ENCODE data around the gene RNPEPL1.
"Not testable (repeated sequence)": the region's sequence is repeated elsewhere in the genome, so short reads cannot be mapped to it uniquely, and the experiment has no call there.

Gene RNPEPL1

DNA sequence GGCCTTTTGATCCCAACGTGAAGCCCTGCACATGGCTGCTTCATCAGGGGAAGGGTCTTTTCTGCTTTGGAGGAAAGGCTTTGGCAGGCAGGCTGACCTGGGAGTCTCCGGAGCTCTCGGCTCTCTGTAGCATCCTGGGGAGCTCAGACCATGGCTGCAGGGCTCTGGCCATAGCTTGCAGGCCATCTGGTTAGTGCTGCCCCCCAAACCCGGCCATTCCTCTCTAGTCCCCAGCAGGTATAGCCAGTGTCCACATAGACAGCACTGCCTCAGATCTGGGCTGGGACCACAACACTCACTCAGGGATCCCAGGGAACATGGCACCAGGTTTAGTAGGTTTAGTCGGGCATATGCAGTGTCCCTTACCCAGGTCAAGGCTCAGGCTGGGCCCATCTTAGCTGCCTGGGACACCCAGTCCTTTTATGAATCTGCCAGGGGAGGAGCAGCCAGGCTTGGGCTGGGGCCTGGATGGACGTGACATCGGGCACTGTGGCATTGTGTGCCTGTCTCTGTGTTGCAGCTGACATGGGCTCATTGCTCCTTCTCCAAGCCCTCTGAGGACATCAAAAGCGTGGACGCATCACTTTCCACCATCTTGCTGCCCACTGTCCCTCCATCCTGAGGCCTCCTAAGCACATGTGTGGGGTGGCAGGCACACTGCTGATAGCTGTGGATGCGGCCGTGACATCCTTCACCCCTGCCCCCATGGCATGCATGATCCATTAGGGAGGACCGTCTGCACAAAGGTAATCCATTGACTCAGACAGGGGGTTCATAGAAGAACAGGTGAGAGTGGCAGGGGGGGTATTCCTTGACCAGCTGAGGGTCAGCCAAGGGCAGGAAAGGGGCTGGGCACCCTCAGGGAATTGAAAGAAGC, 37.8 kb downstream of the RNPEPL1 start:
- DNase-seq: no peak

DNA sequence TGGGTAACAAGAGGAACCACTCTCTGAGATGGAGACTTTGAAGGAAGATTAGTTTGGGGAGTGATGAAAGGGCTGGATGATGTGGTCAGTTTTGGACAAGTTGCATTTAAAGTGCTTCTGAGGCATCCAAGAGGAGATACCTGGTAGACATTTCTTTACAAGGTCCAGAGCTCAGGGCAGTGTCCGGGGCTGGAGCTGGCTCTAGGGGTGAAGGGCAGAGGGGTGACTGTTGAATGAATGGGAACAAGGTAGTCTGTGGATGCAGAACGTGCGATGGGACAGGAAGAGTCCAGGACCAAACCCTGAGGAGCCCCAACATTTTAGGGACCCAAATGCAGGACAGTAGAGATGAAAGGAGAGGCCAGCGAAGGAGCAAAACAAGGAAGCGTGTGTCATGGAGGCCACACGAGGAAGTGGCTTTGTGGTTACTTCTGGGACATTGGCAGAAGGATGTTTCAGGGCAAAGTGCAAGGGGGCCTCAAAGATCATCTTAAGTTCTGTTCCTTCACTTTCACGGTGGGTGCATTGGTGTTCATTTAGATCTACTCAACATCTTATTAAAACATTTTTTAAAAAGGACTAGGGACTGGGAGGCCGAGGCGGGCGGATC, 43.4 kb downstream of the RNPEPL1 start:
- no peak for DNase-seq

DNA sequence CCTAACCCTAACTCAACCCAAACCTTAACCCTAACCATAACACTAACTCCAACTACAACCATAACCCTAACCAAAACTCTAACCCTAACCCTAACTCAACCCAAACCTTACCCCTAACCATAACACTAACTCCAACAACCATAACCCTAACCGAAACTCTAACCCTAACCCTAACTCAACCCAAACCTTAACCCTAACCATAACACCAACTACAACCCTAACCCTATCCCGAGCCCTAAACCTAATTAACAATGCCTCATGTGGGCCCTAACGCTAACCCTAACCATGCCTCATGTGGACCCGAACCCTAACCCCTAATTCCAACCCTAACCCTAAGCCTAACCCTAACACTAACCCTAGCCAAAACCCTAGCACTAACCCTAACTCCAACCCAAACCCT, 45.5 kb downstream of the RNPEPL1 start:
- DNase-seq: no peak

DNA sequence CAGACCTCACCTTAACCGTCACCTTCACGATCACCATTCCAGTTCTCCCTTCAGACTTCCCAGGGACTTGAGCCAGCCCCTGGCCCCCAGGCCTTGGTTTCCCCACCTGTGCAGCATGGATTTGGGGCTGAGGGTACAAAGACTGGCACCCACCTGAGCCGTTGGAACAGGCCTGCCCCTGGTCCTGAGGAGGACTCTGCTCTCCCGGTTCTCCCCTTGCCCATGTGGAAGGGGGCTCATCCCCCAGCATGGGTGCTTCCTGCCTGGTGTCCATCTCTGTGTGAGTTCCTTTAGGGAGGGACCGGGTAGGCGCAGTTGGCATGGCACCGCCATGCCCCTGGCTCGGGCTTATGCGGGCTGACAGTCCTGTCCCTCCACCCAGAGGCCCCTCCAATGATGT, 46.1 kb downstream of the RNPEPL1 start:
- no peak for DNase-seq

DNA sequence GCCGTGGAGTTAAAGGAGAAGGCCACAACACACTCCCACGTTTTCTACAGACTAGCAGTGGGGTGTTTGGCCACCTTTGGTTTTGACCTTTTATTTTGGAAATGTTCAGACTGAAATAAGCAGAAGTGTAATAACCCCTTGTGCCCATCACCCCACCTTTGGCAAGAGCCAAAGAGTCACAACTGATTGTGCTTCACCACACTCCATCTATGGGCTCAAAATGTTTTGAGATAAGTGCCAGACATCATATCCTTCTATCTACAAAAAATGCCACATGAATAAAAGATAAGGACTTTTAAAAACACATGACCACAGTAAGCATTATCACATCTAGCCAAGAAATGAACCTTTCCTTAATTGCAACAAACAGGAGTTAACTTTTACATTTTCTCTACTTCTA, 47.1 kb downstream of the RNPEPL1 start:
- DNase-seq: no peak

DNA sequence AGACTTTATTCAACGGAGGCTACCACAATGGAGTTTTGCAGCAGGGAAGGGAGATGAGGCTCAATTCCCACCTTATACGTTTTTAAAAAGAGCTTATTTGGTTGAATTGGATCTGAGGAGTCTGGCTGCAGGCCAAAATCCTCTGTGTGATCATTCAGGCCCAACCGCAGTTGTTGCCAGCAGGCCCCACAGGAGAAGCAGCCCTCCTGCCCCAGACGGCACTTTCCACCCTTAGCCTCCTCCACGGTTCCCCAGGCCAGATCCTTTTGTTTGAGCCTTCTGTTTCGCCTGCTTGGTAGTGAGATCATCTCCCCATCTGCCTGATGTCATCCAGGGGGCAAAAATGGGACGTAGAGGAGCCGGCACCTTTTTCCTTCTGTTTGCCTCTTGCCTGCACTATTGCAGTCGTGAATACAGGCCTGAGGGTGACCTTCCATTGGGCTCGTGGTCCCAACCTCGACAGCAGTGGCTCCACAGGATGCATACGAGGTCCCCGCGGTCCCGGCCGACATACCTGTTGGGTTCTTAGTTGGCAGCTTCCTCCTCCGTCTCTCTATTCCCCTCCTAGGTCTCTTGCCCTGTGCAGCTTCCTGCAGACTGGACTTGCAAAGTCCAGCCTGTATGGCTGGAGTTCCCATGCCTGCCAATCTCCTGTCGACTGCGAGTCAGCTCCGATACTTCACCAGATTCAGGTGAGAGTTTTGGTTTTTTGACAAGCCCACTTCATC, 47.7 kb downstream of the RNPEPL1 start:
- no peak for DNase-seq

DNA sequence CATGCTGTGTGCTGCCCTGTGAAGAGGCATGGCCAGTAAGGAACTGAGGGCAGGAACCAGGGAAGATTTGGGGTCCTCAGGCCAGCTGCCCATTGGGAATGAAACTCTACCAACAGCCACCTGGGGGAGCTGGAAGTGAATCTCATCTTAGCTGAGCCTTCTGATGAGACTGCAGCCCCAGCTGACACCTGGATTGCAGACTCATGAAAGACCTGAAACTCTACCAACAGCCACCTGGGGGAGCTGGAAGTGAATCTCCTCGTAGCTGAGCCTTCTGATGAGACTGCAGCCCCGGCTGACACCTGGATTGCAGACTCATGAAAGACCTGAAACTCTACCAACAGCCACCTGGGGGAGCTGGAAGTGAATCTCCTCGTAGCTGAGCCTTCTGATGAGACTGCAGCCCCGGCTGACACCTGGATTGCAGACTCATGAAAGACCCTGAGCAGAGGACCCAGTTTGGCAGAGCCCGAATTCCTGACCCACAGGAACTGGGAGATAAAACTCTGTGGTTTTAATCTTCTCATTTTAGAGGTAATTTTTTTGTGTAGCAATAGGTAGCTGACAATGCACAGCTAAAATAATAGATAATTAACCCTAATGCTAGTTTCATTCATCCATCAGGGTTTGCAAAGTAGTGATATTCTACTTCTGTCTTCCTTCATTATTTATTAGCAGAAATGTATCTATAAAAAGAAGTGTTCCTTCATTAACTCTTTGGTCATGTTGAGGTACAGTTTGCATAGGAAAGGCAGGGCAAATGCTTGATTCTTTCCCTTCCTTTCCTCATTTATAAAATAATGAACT, 48.8 kb downstream of the RNPEPL1 start:
- not testable (repeated sequence) for DNase-seq

DNA sequence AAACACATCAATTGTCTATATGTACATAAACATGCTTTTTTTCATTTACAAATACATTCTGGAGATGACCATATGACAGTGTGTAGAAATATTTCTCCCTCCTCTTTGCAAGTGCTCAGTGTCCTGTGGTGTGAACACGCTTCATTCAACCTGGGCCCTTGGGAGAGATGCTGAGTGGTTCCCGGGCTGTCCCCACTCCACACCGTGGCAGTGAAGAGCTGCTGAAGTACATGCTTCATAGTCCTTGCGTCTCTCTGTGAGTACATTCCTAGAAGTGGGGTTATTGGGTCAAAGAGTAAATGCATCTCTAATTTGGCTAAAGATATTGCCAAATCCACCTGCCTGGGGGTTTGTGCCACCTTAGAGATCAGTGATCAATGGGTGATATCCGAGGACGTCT, 50.5 kb downstream of the RNPEPL1 start:
- DNase-seq: no peak

DNA sequence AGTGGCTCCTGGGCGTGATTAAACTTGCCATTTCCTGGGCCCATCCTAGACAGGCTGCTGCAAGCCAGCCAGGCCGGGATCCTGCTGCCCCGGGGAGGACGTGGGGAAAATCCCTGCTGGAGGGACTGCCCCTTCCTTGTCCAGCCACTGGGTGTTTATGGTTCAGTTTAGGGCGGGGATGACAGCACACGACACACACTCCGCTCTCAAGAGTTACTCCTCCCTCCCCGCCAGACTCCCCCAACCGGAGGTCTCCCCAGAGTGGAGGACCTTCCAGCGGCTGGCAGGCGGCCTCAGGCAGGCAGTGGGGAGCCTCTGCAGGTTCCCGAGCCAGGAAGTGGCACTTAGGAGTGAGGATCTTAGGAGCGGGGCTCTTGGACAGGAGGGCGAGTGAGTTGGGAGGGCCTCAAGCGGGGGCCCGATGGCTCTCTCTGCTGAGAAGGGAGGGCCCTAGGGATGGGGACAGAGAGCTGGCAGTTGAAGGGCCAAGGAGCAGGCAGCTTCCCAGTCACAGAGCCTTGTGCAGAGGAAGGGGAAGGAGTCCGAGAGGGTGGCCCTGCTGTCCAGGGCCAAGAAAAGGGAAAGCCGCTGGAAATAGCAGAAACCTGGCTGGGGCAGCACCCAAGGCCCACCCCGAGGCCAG, 51.3 kb downstream of the RNPEPL1 start:
- no peak for DNase-seq

DNA sequence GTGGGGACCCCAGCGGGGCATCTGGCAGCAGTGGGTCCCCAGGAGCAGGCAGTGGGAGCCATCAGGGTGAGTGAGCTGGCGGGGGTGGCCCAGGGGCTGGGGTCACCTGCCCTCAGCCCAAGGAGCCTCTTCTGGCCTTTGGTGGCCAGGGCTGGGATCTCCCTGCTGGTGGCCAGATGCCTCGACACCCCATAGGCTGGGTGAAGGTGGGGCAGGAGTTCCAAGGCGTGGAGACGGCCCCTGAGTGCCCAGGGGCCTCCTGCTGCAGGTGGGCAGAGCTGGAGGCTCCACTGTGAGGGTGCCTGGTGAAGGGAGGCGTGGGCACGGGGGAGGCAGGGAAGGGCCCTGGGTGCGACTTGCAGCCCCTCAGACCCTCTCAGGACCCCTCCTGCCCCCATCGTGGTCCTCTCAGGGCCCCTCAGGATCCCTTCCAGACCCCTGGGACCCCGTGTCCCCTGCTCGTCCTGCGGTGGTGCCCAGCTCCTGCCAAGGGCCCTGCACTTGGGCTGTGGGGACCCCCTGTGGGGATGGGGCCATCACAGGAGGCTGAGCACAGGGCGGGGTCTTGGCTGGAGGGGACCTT, 52.0 kb downstream of the RNPEPL1 start:
- no peak for DNase-seq

DNA sequence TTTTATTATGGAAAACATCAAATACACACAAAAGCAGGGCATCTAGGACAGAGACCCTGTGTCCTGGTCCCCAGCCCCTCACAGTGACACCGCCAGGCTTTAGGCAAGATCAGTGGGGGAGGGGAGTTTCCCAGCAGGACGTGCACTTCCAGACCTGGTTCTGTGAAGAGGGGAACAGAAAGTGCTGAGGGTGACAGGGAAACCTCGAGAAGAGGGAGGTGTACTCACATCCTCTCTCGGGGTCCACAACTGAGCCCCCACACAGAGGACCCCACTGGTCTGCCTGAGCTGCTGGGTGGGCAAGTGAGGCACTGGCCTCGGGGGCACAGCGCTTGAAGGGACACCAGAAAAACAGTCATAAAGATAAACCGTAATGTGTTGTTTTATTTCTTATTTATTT, 52.6 kb downstream of the RNPEPL1 start:
- no peak for DNase-seq

DNA sequence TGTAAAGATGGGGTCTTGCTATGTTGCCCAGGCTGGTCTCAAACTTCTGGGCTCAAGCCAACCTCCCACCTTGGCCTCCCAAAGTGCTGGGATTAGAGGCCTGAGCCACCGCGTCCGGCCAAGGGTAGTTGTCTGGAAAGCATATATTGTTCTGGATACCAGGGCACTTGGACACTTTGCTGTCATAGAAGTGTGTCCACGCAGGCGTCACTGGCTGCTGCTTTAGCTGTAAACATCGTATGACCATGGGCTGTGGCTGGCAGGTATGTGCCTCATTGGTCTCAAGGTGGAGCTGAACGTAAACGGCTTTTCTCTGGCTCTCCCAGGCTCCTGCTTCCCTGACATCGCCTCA, 53.8 kb downstream of the RNPEPL1 start:
- DNase-seq: no peak

DNA sequence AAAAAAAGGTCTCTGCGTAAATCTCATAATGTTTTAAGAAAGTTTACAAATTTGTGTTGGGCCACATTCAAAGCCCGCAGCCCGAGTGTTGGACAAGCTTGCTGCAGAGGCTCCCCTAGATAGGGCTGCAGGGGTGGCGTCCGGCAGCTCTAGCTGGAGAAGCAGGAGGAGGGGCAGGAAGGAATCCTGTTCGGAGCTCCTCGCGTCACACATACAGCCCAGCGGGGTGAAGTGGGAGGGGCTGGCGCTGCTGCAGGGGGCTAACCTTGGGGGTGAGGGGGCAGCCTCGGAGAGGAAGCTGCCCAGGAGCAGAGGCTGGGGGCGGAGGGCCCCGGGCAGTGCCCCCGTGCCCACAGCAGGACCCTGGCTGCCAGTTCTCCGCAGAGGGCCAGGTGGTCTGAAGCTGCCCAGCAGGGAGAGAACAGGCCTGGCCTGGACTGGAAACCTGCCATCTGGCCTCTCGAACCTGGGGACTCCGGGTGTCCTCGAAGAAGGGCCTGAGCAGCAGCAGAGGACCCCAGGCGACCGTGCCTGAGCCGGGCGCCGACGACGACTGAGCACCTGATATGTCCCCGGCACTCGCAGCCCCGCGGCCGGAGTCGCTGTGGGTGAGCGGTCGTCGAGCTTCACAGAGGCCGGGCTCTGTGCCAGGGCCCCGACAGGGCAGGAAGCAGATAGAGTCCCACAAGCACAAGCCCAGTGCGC, 54.4 kb downstream of the RNPEPL1 start:
- DNase-seq: no peak

DNA sequence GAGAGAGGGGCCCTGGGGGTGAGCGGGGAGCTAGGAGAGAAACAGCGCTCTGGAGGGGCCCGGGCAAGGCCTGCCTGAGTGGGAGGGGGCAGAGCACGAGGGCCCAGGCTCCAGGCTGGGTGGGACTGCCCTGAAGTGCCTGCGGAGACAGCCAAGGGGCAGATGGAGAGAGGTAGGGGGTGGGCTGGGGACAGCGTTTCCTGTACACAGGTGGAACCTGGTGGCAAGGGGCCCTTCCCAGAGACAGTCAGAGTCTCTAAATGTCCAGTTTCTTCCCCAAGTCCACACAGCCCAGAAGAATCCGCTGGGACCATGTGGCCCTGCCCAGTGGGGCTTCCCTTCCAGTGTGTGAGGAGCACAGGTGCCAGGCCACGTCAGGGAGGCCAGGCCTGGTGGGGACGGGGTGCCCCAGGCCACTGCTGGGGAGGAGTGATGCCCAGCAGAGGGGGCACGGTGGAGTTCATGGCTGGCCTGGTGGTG, 55.3 kb downstream of the RNPEPL1 start:
- no peak for DNase-seq

DNA sequence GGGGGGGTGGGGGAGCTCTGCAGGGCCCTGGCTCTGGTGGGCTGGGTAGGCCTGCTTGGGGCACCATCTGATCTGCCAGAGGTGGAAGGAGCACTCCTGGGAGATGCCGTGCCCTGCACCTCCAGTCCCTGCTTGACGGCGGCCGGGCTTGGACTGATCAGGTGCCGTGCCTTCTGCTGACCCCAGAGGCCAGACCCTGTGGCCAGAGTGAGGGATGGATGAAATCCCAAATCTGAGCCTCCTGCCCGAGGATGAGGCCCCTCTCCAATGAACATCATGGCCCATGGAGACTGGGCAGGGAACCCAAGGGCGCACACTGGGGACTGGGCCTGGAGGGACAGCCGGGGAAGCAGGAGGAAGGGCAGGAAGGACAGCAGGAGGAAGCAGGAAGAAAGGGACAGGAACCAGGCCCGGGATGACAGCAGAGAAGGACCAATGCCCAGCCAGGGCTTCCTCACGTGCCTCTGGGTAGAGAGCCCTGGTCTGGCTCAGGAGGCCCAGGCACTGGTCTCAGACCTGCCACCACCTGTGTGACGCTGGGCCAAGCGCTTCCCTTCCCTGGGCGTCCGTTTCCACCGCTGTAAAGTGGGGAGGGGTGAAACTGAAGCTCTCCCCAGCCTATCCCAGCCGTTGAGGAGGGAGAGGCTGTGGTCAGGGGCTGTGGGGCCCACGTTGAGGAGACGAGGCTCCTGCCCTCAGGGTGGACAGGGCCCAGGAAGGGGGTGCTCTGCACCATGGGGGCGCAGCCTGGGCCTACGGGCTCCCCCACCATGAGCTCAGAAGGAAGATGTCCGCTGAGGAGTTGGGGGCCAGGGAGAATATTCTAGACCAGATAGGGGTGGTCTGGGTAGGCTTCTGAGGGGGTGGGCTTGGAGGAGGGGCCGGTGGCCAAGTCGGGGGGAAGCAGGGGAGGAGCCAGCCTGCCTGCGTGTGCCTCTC, 56.0 kb downstream of the RNPEPL1 start:
- DNase-seq: no peak

DNA sequence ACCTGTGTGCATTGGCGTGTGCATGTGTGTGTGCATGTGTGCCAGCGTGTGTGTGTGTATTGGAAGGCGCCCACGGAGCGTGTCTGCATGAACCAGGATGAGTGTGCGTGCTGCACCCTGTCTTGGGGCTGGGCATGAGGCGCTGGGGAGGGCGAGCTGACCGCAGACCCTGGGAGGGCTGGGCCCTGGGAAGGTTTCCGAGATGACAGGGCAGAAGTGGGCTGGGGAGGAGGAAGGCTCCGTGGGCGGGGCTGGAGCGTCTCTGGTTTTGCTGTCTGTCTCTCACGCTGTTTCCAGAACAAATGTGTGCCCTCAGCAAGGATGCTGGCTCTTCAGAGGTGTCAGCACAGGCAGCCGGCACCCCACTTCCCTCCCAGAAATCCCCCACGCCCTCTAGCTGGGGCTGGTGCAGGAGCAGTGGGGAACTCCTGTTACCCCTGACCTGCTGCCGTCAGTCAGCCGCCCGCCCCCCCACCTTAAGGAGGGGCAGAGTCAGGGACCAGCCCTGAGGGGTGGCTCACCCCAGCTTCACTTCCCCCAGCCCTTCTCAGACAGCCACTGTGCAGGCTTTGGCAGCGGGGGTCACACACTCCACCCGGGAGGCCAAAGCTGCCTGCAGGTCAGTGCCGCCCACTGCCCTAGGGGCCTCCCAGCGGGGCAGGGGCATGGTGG, 56.8 kb downstream of the RNPEPL1 start, which contains the start of gene GPR35:
Gene GPR35, plus strand, starts transcription at position 531 of the 672 bp plus-strand sequence. CDS start 4,473 bp downstream, outside the sequence.
- no peak for DNase-seq

DNA sequence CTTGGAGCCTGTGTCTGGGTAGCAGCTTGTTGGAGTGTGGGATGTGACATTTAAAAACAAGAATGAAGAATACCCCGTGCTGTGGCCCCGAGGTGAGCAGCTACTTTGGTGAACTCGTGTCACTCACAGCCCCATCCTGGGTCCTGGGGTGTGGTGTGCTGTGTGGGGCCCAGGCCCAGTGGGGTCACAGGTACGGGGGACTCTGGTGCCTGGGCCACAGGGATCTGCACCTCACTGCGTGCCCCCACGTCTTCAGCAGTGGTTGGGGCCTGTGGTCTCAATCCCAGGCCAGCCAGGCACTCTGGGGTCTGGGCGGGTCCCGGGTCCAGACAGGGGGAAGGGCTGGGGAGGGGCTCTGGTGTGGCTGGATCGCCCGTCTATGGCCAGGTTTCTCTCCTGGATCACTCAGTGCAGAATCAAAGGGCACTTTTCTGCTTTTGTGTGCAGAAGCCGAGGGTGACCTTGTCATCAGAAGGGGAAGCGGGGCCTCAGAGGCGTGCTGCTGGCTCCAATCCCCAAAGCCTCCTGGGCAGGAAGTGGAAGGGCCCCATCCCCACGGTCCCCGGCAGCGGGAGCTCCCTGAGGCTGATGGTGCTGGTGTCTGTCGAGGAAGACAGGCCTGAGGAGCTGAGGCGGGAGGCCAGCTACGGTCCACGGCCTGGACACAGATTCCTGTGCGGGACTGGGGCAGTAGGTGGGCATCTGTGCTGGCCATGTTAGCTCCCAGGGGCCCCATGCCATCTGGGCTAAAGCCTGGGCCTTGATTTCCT, 58.4 kb downstream of the RNPEPL1 start:
- DNase-seq: no peak

DNA sequence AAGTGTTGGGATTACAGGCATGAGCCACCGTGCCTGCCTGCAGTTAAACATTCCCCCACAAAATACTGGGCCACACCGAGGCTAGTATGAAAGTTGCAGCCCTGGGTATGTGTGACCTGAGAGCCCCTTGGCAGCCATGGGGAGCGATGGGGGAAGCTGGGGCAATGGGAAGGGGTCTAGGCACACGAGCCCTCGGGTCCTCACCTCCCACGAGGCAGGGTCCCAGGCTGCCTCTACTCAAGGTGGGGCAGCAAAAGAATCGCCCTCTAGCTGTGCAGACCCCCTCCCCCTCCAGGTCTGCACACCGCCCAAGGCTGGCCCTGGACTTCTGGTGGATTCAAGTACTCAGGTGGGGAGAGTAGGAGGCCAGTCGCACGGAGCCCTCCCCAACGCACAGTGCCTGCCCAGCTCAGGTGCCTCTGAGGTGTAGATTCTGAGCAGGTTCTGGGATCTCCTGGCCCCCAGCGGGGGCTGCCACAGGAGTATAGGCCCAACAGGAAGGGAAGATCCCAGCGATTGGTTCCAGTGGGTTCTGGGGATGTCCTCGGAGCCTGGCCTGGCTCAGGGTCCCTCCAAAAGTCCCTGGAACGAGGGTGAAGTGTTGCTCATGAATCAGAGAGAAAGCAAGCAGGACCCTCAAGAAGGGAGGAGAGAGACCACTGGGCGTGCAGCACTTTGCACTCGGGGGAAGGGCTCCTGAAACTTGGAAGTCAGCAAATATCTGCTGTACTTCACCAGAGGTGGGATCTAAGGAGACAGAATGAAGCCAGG, 59.6 kb downstream of the RNPEPL1 start:
- DNase-seq: no peak

Data from NCI-H2029 treated with DMSO at 0.1 percent for 48 hours (cell line).